SK-N-SH (cell line): ENCODE measurements around the gene BDNF. TPM values are rescaled to one million over a fixed set of nuclear protein-coding genes. Genes with fewer than 3 reads are reported as not detected.

Experiments used
- CTCF ChIA-PET: fragments of 300-600, 350-600 bp; formaldehyde crosslinking; extraction: SDS; loops from one replicate; lab custom pipeline; 2021; lab: Yijun Ruan, JAX
- POLR2A ChIA-PET: fragments of 350-600 bp; sonication (Branson Sonifier 250); formaldehyde crosslinking; extraction: SDS; loops from one replicate; lab custom pipeline; 2020; ENCODE audit warnings: antibody characterized with exemption, inconsistent platforms; lab: Yijun Ruan, JAX
- DNase-seq: peaks from one replicate; pipeline ENCODE4 v3.0.0; 2012
- H2AFZ ChIP-seq: fragments of 200-600 bp; sonication (generic); 2 replicates; pipeline ENCODE4 v1.8.1; 2016; ENCODE audit warnings: antibody characterized with exemption, mild to moderate bottlenecking, low read depth
- H3F3A ChIP-seq: fragments of 200-600 bp; sonication (generic); replicated peaks from 2 replicates; pipeline ENCODE3; 2016; ENCODE audit warnings: antibody characterized with exemption, mild to moderate bottlenecking; ENCODE audit not compliant: insufficient read depth
- H3K27ac ChIP-seq, 2 experiments: fragments of 200-500 bp in 1 of 2; fragments of 200-600 bp in 1 of 2; sonication (Bioruptor generic) in 1 of 2; sonication (generic), shearing (Covaris generic) in 1 of 2; 2 replicates each; pipeline versions ENCODE4 v1.5.1 to v1.6.1; 2014 to 2016; ENCODE audit warnings: low read depth in 2 of 2, inconsistent platforms in 1 of 2, low read length in 1 of 2, mild to moderate bottlenecking in 1 of 2, mixed read lengths in 1 of 2
- H3K27me3 ChIP-seq: fragments of 200-600 bp; sonication (generic), shearing (Covaris generic); 2 replicates; pipeline ENCODE4 v1.6.1; 2016; ENCODE audit warnings: mixed run types; ENCODE audit not compliant: insufficient read depth
- H3K36me3 ChIP-seq, 2 experiments: fragments of 200-500 bp in 1 of 2; fragments of 200-600 bp in 1 of 2; sonication (Bioruptor generic) in 1 of 2; sonication (generic) in 1 of 2; replicated peaks in 1 of 2; 2 replicates each; pipeline versions ENCODE3 to v1.5.1; 2014 to 2016; ENCODE audit warnings: low read length in 1 of 2, mild to moderate bottlenecking in 1 of 2; ENCODE audit not compliant: insufficient read depth in 2 of 2, control insufficient read depth in 1 of 2
- H3K4me1 ChIP-seq, 2 experiments: fragments of 200-500 bp in 1 of 2; fragments of 200-600 bp in 1 of 2; sonication (Bioruptor generic) in 1 of 2; sonication (generic), shearing (Covaris generic) in 1 of 2; 2 replicates each; pipeline versions ENCODE4 v1.5.1 to v1.6.1; 2014 to 2016; ENCODE audit warnings: low read depth in 1 of 2, low read length in 1 of 2, mixed run types in 1 of 2; ENCODE audit not compliant: insufficient read depth in 2 of 2, control insufficient read depth in 1 of 2
- H3K4me2 ChIP-seq: fragments of 200-600 bp; sonication (generic), shearing (Covaris generic); 2 replicates; pipeline ENCODE4 v1.6.1; 2017; ENCODE audit warnings: mixed run types
- H3K4me3 ChIP-seq, 2 experiments: fragments of 200-500 bp in 1 of 2; fragments of 200-600 bp in 1 of 2; sonication (Bioruptor generic) in 1 of 2; sonication (generic), shearing (Covaris generic) in 1 of 2; 2 replicates each; pipeline versions ENCODE4 v1.5.1 to v1.8.1; 2014 to 2016; ENCODE audit warnings: low read depth in 2 of 2, inconsistent platforms in 1 of 2, low read length in 1 of 2, mild to moderate bottlenecking in 1 of 2, mixed read lengths in 1 of 2, moderate library complexity in 1 of 2
- H3K79me2 ChIP-seq: fragments of 200-600 bp; sonication (generic); 2 replicates; pipeline ENCODE4 v1.8.1; 2017; ENCODE audit warnings: mild to moderate bottlenecking; ENCODE audit not compliant: insufficient read depth
- H3K9ac ChIP-seq: fragments of 200-600 bp; sonication (generic); 2 replicates; pipeline ENCODE4 v1.6.1; 2017; ENCODE audit warnings: mixed run types
- H3K9me2 ChIP-seq: fragments of 200-600 bp; sonication (generic); 2 replicates; pipeline ENCODE4 v1.6.1; 2017; ENCODE audit warnings: mixed run types
- H3K9me3 ChIP-seq: fragments of 200-600 bp; sonication (generic); 2 replicates; pipeline ENCODE4 v1.6.1; 2017; ENCODE audit warnings: mixed run types, mild to moderate bottlenecking, moderate library complexity
- H4K20me1 ChIP-seq: fragments of 200-600 bp; sonication (generic); 2 replicates; pipeline ENCODE4 v1.6.1; 2017; ENCODE audit warnings: mild to moderate bottlenecking, mixed run types; ENCODE audit not compliant: insufficient read depth
- EP300 ChIP-seq, 2 experiments: IDR thresholded peaks; 2 replicates each; pipeline versions ENCODE4 v1.4.0 to v1.6.1; 2012; ENCODE audit warnings: borderline replicate concordance in 1 of 2, low read depth in 1 of 2, low read length in 1 of 2
- EZH2phosphoT487 ChIP-seq: fragments of 200-600 bp; sonication (generic); IDR thresholded peaks from 2 replicates; pipeline ENCODE4 v1.6.1; 2017; ENCODE audit warnings: low read depth, mixed run types, mild to moderate bottlenecking, antibody characterized with exemption, moderate library complexity, borderline replicate concordance
- FOXM1 ChIP-seq: IDR thresholded peaks from 2 replicates; pipeline ENCODE4 v1.4.0; 2012; ENCODE audit warnings: low read depth, mild to moderate bottlenecking
- GABPA ChIP-seq: IDR thresholded peaks from 2 replicates; pipeline ENCODE4 v1.4.0; 2012; ENCODE audit warnings: low read depth, mild to moderate bottlenecking
- JUND ChIP-seq: IDR thresholded peaks from 2 replicates; pipeline ENCODE4 v1.4.0; 2012
- MEF2A ChIP-seq: IDR thresholded peaks from 2 replicates; pipeline ENCODE4 v1.4.0; 2012; ENCODE audit warnings: low read depth, borderline replicate concordance
- NRF1 ChIP-seq: IDR thresholded peaks from 2 replicates; pipeline ENCODE4 v1.6.1; 2012; ENCODE audit warnings: low read depth, mild to moderate bottlenecking, low read length
- RFX5 ChIP-seq: IDR thresholded peaks from 2 replicates; pipeline ENCODE4 v1.6.1; 2012; ENCODE audit warnings: mild to moderate bottlenecking, improper control_type of control experiment, low read length
- SIN3A ChIP-seq: IDR thresholded peaks from 2 replicates; pipeline ENCODE4 v1.6.1; 2012; ENCODE audit warnings: low read depth, mild to moderate bottlenecking, low read length, moderate library complexity, borderline replicate concordance
- SMC3 ChIP-seq: IDR thresholded peaks from 2 replicates; pipeline ENCODE4 v1.6.1; 2012; ENCODE audit warnings: low read depth, low read length, improper control_type of control experiment
- TAF1 ChIP-seq: IDR thresholded peaks from 2 replicates; pipeline ENCODE4 v1.6.1; 2012; ENCODE audit warnings: low read depth, mild to moderate bottlenecking, low read length, moderate library complexity, borderline replicate concordance
- TCF12 ChIP-seq: IDR thresholded peaks from 2 replicates; pipeline ENCODE4 v1.4.0; 2012
- YY1 ChIP-seq: IDR thresholded peaks from 2 replicates; pipeline ENCODE4 v1.4.0; 2012; ENCODE audit warnings: low read depth, mild to moderate bottlenecking
- WGBS: methylation state at CpG from one replicate; pipeline ENCODE4 v1.1.6; 2017; ENCODE audit warnings: low lambda C conversion rate; 5-methylcytosine and 5-hydroxymethylcytosine counted together
- polyA plus RNA-seq, 3 experiments: library from polyadenylated mRNA; depleted of rRNA; stranded (reverse); fragments of >200 nt; gene quantifications; 2 replicates each; pipeline ENCODE4 v1.2.3, GENCODE V29; 2012
- TF ChIP-seq, protein P1 (sequence below): IDR thresholded peaks from 2 replicates; pipeline ENCODE4 v1.4.0; 2012; ENCODE audit warnings: low read depth
- TF ChIP-seq, protein P2 (sequence below): fragments of 200-600 bp; sonication (generic); IDR thresholded peaks from 2 replicates; pipeline ENCODE4 v1.6.1; 2017; ENCODE audit warnings: antibody characterized with exemption, mild to moderate bottlenecking, moderate library complexity
- TF ChIP-seq, protein P3 (sequence below): IDR thresholded peaks from 2 replicates; pipeline ENCODE4 v1.4.0; 2012; ENCODE audit warnings: low read depth, borderline replicate concordance

The BDNF gene
- polyA plus RNA-seq, 1 of the 3 experiments (the other 2 are of a cell fraction), result 21.3 TPM

DNA sequence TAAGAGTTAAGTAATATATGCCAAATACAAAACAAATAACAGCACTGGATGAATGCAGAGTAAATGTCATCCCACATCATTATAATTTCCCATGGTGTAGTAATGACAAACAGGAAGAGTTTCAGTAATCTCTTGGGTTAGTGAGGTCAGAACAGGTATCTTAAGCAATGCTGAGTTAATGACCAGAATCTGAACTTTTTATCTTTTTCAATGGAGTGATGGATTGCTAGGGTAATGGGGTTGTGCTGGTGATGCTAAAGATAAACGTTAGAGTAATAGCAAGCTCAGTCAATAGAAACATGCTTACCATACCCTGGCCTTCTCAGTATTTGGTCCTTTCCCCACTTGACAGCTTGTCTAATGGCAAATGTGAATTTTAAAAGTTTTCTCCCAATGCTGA, 11.5 kb upstream of the BDNF start:
- Histone ChIP-seq H2AFZ (no peak overlapping the region), H3K27me3 (no peaks in the 10 kb centered on the region), H3K9ac (no peak overlapping the region), H3K4me3 (no peak overlapping the region), H3K36me3 (no peaks in the 10 kb centered on the region), H3K9me3 (no peaks in the 10 kb centered on the region), H3K79me2 (no peaks in the 10 kb centered on the region), H4K20me1 (no peaks in the 10 kb centered on the region; the same call in 1 of the 2 replicates), H3K27ac (no peak overlapping the region), H3K4me1 (no peaks in the 10 kb centered on the region; a peak in 1 of 4 replicates), H3F3A (peaks cover 2% of the 10 kb centered on the region), H3K4me2 (no peak overlapping the region), H3K9me2 (no peaks in the 10 kb centered on the region)
- WGBS, result 0% methylated on average over 1 of the region's 1 CpG
- CTCF ChIA-PET, result interaction anchor here (0.7 to 1.3 kb wide), 2 partner anchors 8 to 818 kb away, joined by 4 to 5 read pairs; no protein-coding TSS in a partner anchor
- no peak for TF ChIP-seq NRF1
- no peak for TF ChIP-seq RFX5
- DNase-seq, result no peak
- POLR2A ChIA-PET, result no interaction called here

DNA sequence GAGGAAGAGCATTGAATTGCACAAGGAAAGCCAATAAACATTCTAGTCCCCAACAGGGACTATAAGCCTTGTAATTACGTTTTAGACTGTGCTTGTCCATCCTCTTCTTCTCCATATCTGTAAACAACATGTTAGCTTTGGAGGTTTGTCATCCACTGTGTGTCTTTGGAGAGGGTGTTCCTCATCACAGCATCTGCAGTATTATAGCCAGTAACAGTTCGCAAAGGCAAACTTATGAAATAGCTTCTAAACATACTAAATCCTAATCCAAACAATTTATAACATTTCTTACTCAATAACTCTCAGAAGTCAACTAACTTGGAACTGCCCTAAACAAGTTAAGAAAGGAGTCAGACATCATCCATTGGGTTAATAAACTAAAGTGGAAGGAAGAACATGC, 10.3 kb upstream of the BDNF start:
- 46% methylated on average over 2 of the region's 2 CpGs for WGBS
- Histone ChIP-seq H3K9me3 (no peaks in the 10 kb centered on the region), H3K27me3 (no peaks in the 10 kb centered on the region), H4K20me1 (no peaks in the 10 kb centered on the region; the same call in 1 of the 2 replicates), H3K27ac (no peak overlapping the region), H3K79me2 (no peaks in the 10 kb centered on the region), H2AFZ (no peak overlapping the region), H3K9me2 (no peaks in the 10 kb centered on the region), H3K4me2 (no peak overlapping the region), H3K4me3 (no peak overlapping the region), H3K36me3 (no peaks in the 10 kb centered on the region), H3F3A (peaks cover 14% of the 10 kb centered on the region), H3K9ac (no peak overlapping the region), H3K4me1 (no peaks in the 10 kb centered on the region)
- POLR2A ChIA-PET, result no interaction called here
- CTCF ChIA-PET, result interaction anchor here (0.8 to 2.8 kb wide), 6 partner anchors 10 to 819 kb away, joined by 3 to 13 read pairs (median 4); no protein-coding TSS in a partner anchor
- TF ChIP-seq, protein P1, sequence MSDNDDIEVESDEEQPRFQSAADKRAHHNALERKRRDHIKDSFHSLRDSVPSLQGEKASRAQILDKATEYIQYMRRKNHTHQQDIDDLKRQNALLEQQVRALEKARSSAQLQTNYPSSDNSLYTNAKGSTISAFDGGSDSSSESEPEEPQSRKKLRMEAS, result no peak
- no peak for TF ChIP-seq YY1
- no peak for TF ChIP-seq SIN3A
- TF ChIP-seq, protein P2, sequence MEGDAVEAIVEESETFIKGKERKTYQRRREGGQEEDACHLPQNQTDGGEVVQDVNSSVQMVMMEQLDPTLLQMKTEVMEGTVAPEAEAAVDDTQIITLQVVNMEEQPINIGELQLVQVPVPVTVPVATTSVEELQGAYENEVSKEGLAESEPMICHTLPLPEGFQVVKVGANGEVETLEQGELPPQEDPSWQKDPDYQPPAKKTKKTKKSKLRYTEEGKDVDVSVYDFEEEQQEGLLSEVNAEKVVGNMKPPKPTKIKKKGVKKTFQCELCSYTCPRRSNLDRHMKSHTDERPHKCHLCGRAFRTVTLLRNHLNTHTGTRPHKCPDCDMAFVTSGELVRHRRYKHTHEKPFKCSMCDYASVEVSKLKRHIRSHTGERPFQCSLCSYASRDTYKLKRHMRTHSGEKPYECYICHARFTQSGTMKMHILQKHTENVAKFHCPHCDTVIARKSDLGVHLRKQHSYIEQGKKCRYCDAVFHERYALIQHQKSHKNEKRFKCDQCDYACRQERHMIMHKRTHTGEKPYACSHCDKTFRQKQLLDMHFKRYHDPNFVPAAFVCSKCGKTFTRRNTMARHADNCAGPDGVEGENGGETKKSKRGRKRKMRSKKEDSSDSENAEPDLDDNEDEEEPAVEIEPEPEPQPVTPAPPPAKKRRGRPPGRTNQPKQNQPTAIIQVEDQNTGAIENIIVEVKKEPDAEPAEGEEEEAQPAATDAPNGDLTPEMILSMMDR, result no peak
- TF ChIP-seq JUND, result no peak
- TF ChIP-seq GABPA, result no peak
- TF ChIP-seq FOXM1, result no peak
- TF ChIP-seq, protein P3, sequence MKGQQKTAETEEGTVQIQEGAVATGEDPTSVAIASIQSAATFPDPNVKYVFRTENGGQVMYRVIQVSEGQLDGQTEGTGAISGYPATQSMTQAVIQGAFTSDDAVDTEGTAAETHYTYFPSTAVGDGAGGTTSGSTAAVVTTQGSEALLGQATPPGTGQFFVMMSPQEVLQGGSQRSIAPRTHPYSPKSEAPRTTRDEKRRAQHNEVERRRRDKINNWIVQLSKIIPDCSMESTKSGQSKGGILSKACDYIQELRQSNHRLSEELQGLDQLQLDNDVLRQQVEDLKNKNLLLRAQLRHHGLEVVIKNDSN, result no peak
- no peak for TF ChIP-seq EP300 (IDR thresholded peaks at IDR 0.05; ENCODE audit: borderline replicate concordance in 1 of 2, low read depth in 1 of 2, low read length in 1 of 2)
- TF ChIP-seq TAF1, result no peak
- no peak for TF ChIP-seq TCF12
- no peak for TF ChIP-seq MEF2A
- no peak for TF ChIP-seq SMC3
- TF ChIP-seq EZH2phosphoT487, result no peak
- TF ChIP-seq RFX5, result no peak
- no peak for DNase-seq
